ENCODE measurements around the gene TRMT2A. TPM values are rescaled to one million over a fixed set of nuclear protein-coding genes. Genes with fewer than 3 reads are reported as not detected.
"Not testable (repeated sequence)": the region's sequence is repeated elsewhere in the genome, so short reads cannot be mapped to it uniquely, and the experiment has no call there.

TRMT2A gene
- total RNA-seq, result 21.3 and 52.7 TPM in 2 replicates

- DNase-seq (ENCODE audit: low read depth), result peak; percentile 60
- peak; percentile 5 for TF ChIP-seq CTCF (conservative IDR thresholded peaks at IDR 0.05; ENCODE audit: low read depth, low read length)
These were observed at the start of gene TRMT2A for GRCh38 chr22:20116951-20117632. Gene TRMT2A (minus strand): TSS chr22:20117226. CDS start chr22:20116906, 320 bp downstream.

GRCh38 chr22:20166703-20167102 lies 49.7 kb upstream of the TRMT2A start:
- DNase-seq (ENCODE audit: low read depth), result no peak
- no peak for TF ChIP-seq CTCF (conservative IDR thresholded peaks at IDR 0.05; ENCODE audit: low read depth, low read length)
- H3K4me3 ChIP-seq (ENCODE audit: low read depth, low read length), result no peak overlapping the region

More at GRCh38 chr22:20116951-20117632, at the start of gene TRMT2A:
- H3K4me3 ChIP-seq (ENCODE audit: low read depth, low read length), result peak within 1 kb of the TSS; percentile 95

GRCh38 chr22:20165913-20166312 lies 48.9 kb upstream of the TRMT2A start:
- DNase-seq (ENCODE audit: low read depth), result no peak
- H3K4me3 ChIP-seq (ENCODE audit: low read depth, low read length), result no peak overlapping the region
- no peak for TF ChIP-seq CTCF (conservative IDR thresholded peaks at IDR 0.05; ENCODE audit: low read depth, low read length)

- H3K4me3 ChIP-seq (ENCODE audit: low read depth, low read length), result no peak overlapping the region
- TF ChIP-seq CTCF (conservative IDR thresholded peaks at IDR 0.05; ENCODE audit: low read depth, low read length), result no peak
- no peak for DNase-seq (ENCODE audit: low read depth)
These were observed 48.4 kb upstream of the TRMT2A start for GRCh38 chr22:20165421-20165820.

- no peak for DNase-seq (ENCODE audit: low read depth)
These were observed 47.8 kb upstream of the TRMT2A start for GRCh38 chr22:20164863-20165262.

GRCh38 chr22:20160041-20160440 lies 43.0 kb upstream of the TRMT2A start:
- TF ChIP-seq CTCF (conservative IDR thresholded peaks at IDR 0.05; ENCODE audit: low read depth, low read length), result no peak

More at GRCh38 chr22:20164863-20165262, 47.8 kb upstream of the TRMT2A start:
- no peak for TF ChIP-seq CTCF (conservative IDR thresholded peaks at IDR 0.05; ENCODE audit: low read depth, low read length)
- no peak overlapping the region for H3K4me3 ChIP-seq (ENCODE audit: low read depth, low read length)

GRCh38 chr22:20159531-20159930 lies 42.5 kb upstream of the TRMT2A start:
- DNase-seq (ENCODE audit: low read depth), result not testable (repeated sequence)

More at GRCh38 chr22:20160041-20160440, 43.0 kb upstream of the TRMT2A start:
- no peak for DNase-seq (ENCODE audit: low read depth)
- no peak overlapping the region for H3K4me3 ChIP-seq (ENCODE audit: low read depth, low read length)

More at GRCh38 chr22:20159531-20159930, 42.5 kb upstream of the TRMT2A start:
- H3K4me3 ChIP-seq (ENCODE audit: low read depth, low read length), result not testable (repeated sequence)

Measured in epithelial cell of proximal tubule (primary cell).